ENCODE results near the gene RPTOR. TPM values are rescaled to one million over a fixed set of nuclear protein-coding genes. Genes with fewer than 3 reads are reported as not detected.

Gene RPTOR
- total RNA-seq, 1 donor from 2014 or later, result 32.0 TPM

DNA sequence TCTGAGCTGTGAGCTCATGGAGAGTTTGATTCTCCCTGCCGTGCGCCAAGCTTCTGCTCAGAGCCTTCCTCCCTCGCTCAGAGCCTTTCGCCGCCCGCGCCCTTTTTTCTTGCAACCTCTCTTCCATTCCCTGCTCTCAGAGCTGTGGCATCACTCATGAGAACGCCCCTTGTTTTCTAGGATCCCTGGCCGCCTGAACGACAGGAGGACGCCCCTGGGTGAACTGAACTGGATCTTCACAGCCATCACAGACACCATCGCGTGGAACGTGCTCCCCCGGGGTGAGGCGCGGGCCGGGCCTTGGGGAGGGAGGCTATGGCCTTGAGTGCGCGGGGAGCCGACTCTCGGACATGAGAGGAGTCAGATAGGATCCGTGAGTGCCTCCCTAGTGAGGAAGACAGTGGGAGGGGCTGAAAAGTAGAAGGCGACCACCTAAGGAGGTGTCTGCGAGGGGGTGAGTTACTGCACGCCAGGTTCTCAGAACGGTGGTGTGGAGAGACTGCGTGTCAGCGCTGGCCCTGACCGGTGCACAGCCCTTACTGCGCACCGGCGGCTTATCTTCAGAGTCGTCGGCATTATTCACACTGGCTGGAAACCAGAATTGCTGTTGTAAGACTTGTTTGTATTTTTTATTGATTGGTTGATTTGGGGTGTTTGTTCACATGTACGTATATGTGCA lies 277.5 kb downstream of the RPTOR start:
- Mint-ChIP-seq H3K36me3 (ENCODE audit: low read depth, unreplicated experiment) (peaks cover 19% of the 10 kb centered on the region), H3K9me3 (ENCODE audit: unreplicated experiment) (no peaks in the 10 kb centered on the region), H3K27me3 (ENCODE audit: low read depth, unreplicated experiment) (no peaks in the 10 kb centered on the region), H3K27ac (ENCODE audit: unreplicated experiment) (no peak overlapping the region), H3K4me1 (ENCODE audit: low read depth, unreplicated experiment) (peaks cover 16% of the 10 kb centered on the region), H3K4me3 (ENCODE audit: unreplicated experiment) (no peak overlapping the region)
- no peak overlapping the region for H3K4me2 ChIP-seq (ENCODE audit: low read length)
- no peak overlapping the region for H3K27ac ChIP-seq (ENCODE audit: low read depth, low read length)
- H3K4me3 ChIP-seq (ENCODE audit: insufficient read depth, low read depth, low read length), result no peak overlapping the region
- H2AFZ ChIP-seq (ENCODE audit: low read depth, low read length), result no peak overlapping the region
- H3K36me3 ChIP-seq (ENCODE audit: insufficient read depth, low read length), result no peaks in the 10 kb centered on the region
- H3K27me3 ChIP-seq (ENCODE audit: insufficient read depth, low read length), result no peaks in the 10 kb centered on the region
- TF ChIP-seq EZH2 (IDR thresholded peaks at IDR 0.05; ENCODE audit: insufficient read depth, low read length), result no peak
- TF ChIP-seq, protein P1, sequence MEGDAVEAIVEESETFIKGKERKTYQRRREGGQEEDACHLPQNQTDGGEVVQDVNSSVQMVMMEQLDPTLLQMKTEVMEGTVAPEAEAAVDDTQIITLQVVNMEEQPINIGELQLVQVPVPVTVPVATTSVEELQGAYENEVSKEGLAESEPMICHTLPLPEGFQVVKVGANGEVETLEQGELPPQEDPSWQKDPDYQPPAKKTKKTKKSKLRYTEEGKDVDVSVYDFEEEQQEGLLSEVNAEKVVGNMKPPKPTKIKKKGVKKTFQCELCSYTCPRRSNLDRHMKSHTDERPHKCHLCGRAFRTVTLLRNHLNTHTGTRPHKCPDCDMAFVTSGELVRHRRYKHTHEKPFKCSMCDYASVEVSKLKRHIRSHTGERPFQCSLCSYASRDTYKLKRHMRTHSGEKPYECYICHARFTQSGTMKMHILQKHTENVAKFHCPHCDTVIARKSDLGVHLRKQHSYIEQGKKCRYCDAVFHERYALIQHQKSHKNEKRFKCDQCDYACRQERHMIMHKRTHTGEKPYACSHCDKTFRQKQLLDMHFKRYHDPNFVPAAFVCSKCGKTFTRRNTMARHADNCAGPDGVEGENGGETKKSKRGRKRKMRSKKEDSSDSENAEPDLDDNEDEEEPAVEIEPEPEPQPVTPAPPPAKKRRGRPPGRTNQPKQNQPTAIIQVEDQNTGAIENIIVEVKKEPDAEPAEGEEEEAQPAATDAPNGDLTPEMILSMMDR (IDR thresholded peaks at IDR 0.05; ENCODE audit: insufficient read depth, low read depth, low read length), result no peak
- FAIRE-seq (no peak), DNase-seq (ENCODE audit: low read depth) (no peak)
- H3K79me2 ChIP-seq (ENCODE audit: insufficient read depth, low read length), result peaks cover 4% of the 10 kb centered on the region
- H3K9ac ChIP-seq (ENCODE audit: low read length), result no peak overlapping the region
- H3K4me1 ChIP-seq (ENCODE audit: insufficient read depth, low read length), result peaks cover 10% of the 10 kb centered on the region
- H4K20me1 ChIP-seq (ENCODE audit: insufficient read depth, low read length), result no peaks in the 10 kb centered on the region
- H3K9me3 ChIP-seq (ENCODE audit: insufficient read depth, low read depth, low read length), result no peaks in the 10 kb centered on the region

DNA sequence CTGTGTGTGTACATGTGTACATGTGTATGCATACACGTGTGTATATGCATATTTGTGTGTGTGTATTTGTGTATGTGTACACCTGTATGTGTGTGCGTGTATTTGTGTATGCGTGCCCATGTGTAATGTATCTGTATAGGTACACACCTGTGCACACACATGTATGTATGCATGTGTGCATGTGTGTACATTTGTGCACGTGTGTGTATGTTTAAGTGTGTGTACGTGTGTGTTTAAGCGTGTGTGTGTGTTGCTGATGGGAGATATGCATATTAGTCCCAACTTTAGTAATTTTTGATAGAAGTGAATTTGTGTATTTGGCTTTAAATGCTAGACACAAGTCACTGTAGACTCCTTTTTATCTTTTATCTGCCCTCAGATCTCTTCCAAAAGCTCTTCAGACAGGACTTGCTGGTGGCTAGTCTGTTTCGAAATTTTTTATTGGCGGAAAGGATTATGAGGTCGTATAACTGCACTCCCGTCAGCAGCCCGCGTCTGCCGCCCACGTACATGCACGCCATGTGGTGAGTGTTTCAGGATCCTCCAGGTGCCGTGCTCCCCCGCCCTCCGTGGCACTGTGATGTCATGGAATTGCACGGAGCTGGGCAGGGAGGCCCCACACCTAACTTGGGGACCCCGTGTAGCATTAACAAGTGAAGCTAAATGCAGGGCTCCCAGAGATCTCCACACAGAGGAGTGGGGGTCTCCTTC lies 278.2 kb downstream of the RPTOR start:
- no peak overlapping the region for H3K4me2 ChIP-seq (ENCODE audit: low read length)
- TF ChIP-seq, protein P1 (IDR thresholded peaks at IDR 0.05; ENCODE audit: insufficient read depth, low read depth, low read length), result no peak
- TF ChIP-seq EZH2 (IDR thresholded peaks at IDR 0.05; ENCODE audit: insufficient read depth, low read length), result no peak
- no peaks in the 10 kb centered on the region for H3K27me3 ChIP-seq (ENCODE audit: insufficient read depth, low read length)
- no peak overlapping the region for H3K4me3 ChIP-seq (ENCODE audit: insufficient read depth, low read depth, low read length)
- H3K9ac ChIP-seq (ENCODE audit: low read length), result no peak overlapping the region
- no peaks in the 10 kb centered on the region for H4K20me1 ChIP-seq (ENCODE audit: insufficient read depth, low read length)
- H3K4me1 ChIP-seq (ENCODE audit: insufficient read depth, low read length), result peaks cover 17% of the 10 kb centered on the region
- Mint-ChIP-seq H3K4me1 (ENCODE audit: low read depth, unreplicated experiment) (peaks cover 17% of the 10 kb centered on the region), H3K36me3 (ENCODE audit: low read depth, unreplicated experiment) (peaks cover 19% of the 10 kb centered on the region), H3K27me3 (ENCODE audit: low read depth, unreplicated experiment) (no peaks in the 10 kb centered on the region), H3K9me3 (ENCODE audit: unreplicated experiment) (no peaks in the 10 kb centered on the region), H3K27ac (ENCODE audit: unreplicated experiment) (no peak overlapping the region), H3K4me3 (ENCODE audit: unreplicated experiment) (no peak overlapping the region)
- no peaks in the 10 kb centered on the region for H3K9me3 ChIP-seq (ENCODE audit: insufficient read depth, low read depth, low read length)
- DNase-seq (ENCODE audit: low read depth) (peak; percentile 25), FAIRE-seq (no peak)
- no peak overlapping the region for H3K27ac ChIP-seq (ENCODE audit: low read depth, low read length)
- H2AFZ ChIP-seq (ENCODE audit: low read depth, low read length), result no peak overlapping the region
- H3K79me2 ChIP-seq (ENCODE audit: insufficient read depth, low read length), result peaks cover 4% of the 10 kb centered on the region
- H3K36me3 ChIP-seq (ENCODE audit: insufficient read depth, low read length), result no peaks in the 10 kb centered on the region
